Measurements from ENCODE around the gene ASAP3. TPM values are rescaled to one million over a fixed set of nuclear protein-coding genes. Genes with fewer than 3 reads are reported as not detected.

The ASAP3 gene
- total and polyA plus RNA-seq, 9 of the 15 experiments (the other 6 are each of a cell fraction or from before 2014, with no cell fraction given), result 1.7 to 31.2 (median 17.4) TPM

DNA sequence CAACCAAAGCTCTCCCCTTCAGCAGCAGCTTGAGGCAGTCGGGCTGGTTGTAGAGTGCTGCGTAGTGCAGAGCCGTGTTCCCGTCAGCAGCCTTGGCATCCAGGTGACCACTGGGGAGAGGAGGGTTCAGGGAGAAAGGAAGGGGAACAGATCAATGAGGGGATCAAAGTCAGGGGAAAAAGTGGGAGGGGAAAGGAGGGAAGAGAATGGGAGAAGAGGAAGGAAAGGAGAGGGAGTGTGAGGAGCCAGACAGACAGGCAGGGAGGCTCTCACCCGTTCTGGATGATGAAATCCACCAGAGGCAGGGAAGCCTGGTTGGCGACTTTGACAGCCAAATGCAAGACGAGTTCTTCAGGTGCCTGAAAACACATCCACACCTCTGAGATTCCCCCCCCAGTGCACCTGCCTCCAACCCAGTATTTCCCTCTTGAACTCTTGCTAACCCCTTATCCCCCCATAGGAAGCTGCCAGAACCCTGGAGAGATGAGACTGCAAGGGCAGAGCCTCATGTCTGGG lies 49.7 kb downstream of the ASAP3 start:
- intact Hi-C loops (cut with micrococcal nuclease) (no loop called here), in situ Hi-C loops (cut with MboI) (no loop called here)
- DNase-seq (ENCODE audit: extremely low read depth in 1 of 4, low spot score in 3 of 4) (no peak), ATAC-seq (no peak), FAIRE-seq (no peak)
- no peaks in the 10 kb centered on the region for H3K9me3 ChIP-seq (replicated peaks; ENCODE audit: control insufficient read depth, insufficient read depth, low read depth, low read length)
- H3K9me1 ChIP-seq (ENCODE audit: control insufficient read depth, insufficient read depth, low read length), result no peaks in the 10 kb centered on the region
- no peaks in the 10 kb centered on the region for H3K27me3 ChIP-seq (ENCODE audit: control insufficient read depth in 2 of 2, insufficient read depth in 2 of 2, low read length in 2 of 2)
- no peak overlapping the region for H3K4me3 ChIP-seq
- peak overlapping the region in 1 of 2 experiments; percentile 72; a peak in 1 of 4 replicates for H3K9ac ChIP-seq (ENCODE audit: insufficient read depth in 1 of 2, low read depth in 2 of 2, low read length in 2 of 2)
- no peak overlapping the region for H2AFZ ChIP-seq (ENCODE audit: low read depth, low read length)
- H3K4me1 ChIP-seq (replicated peaks in 1 of 2; ENCODE audit: control insufficient read depth in 2 of 2, insufficient read depth in 2 of 2, low read length in 2 of 2), result peaks cover 7 to 24% of the 10 kb centered on the region in 2 experiments; a peak in 4 of 5 replicates
- CTCF ChIA-PET (ENCODE audit: low intra/inter-chr PET ratio), result no interaction called here
- BruUV-seq (replicated peaks), result no TSS peak
- H3K4me2 ChIP-seq (ENCODE audit: insufficient read depth, low read length), result no peak overlapping the region
- H3K27ac ChIP-seq (ENCODE audit: extremely low read depth, low read depth, low read length), result no peak overlapping the region
- H3K36me3 ChIP-seq (ENCODE audit: control insufficient read depth, insufficient read depth, low read length), result peaks cover 51% of the 10 kb centered on the region; the same call in 2 of the 3 replicates
- no peaks in the 10 kb centered on the region for H3K79me2 ChIP-seq (ENCODE audit: control insufficient read depth, insufficient read depth, low read length)
- TF ChIP-seq, protein P1, sequence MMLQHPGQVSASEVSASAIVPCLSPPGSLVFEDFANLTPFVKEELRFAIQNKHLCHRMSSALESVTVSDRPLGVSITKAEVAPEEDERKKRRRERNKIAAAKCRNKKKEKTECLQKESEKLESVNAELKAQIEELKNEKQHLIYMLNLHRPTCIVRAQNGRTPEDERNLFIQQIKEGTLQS (IDR thresholded peaks at IDR 0.05), result 0 out of 2 replicates have a peak, but pooled peaks have one; percentile 9
- TF ChIP-seq, protein P1 (CRISPR knock-in tag; conservative IDR thresholded peaks at IDR 0.05), result no peak
- TF ChIP-seq KLF13 (tag; IDR thresholded peaks at IDR 0.05; ENCODE audit: borderline replicate concordance, low read depth), result no peak
- H4K20me1 ChIP-seq (replicated peaks; ENCODE audit: control insufficient read depth, insufficient read depth, low read length), result no peaks in the 10 kb centered on the region
- POLR2A ChIA-PET, result interaction anchor here (0.7 to 1.4 kb wide), 2 partner anchors 21 to 25 kb away, joined by 3 to 4 read pairs; no protein-coding TSS in a partner anchor
- WGBS (ENCODE audit: insufficient coverage, low coverage, missing lambda C conversion rate), result 53% methylated on average over 7 of the region's 7 CpGs

DNA sequence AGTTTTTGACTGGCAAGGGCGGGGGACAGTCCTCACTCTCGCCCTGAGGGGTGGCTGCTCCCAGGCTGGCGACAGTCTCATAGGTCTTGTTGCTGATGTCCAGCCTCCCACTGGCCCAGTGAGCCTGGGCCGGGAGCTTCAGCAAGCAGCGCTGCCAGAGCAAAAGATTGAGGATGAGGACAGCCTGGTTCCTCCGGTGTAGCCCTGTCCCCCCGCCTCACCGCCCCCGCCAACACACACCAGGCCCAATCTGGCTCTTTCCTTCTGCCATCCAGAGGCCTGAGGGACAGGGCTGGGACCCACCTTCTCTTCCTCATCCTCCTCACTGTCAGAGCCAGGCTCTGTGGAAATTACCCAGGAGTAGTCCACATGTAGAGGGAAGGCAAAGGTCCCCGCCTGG lies 50.9 kb downstream of the ASAP3 start:
- H2AFZ ChIP-seq (ENCODE audit: low read depth, low read length), result no peak overlapping the region
- no peaks in the 10 kb centered on the region for H4K20me1 ChIP-seq (replicated peaks; ENCODE audit: control insufficient read depth, insufficient read depth, low read length)
- H3K27me3 ChIP-seq (ENCODE audit: control insufficient read depth in 2 of 2, insufficient read depth in 2 of 2, low read length in 2 of 2), result no peaks in the 10 kb centered on the region
- no peaks in the 10 kb centered on the region for H3K9me1 ChIP-seq (ENCODE audit: control insufficient read depth, insufficient read depth, low read length)
- CTCF ChIA-PET (ENCODE audit: low intra/inter-chr PET ratio), result no interaction called here
- no peak for TF ChIP-seq TEAD2 (tag; IDR thresholded peaks at IDR 0.05)
- TF ChIP-seq ARNT (IDR thresholded peaks at IDR 0.05), result no peak
- no peak for TF ChIP-seq ESRRA (IDR thresholded peaks at IDR 0.05; ENCODE audit: borderline replicate concordance, low read depth)
- TF ChIP-seq CEBPG (CRISPR knock-in tag; IDR thresholded peaks at IDR 0.05), result no peak
- no peak for TF ChIP-seq CEBPG (tag; conservative IDR thresholded peaks at IDR 0.05 in 1 of 2, IDR thresholded peaks at IDR 0.05 in 1 of 2)
- TF ChIP-seq RCOR1 (IDR thresholded peaks at IDR 0.05; ENCODE audit: borderline replicate concordance in 1 of 2, low read depth in 2 of 2, low read length in 2 of 2), result no peak
- H3K4me1 ChIP-seq (replicated peaks in 1 of 2; ENCODE audit: control insufficient read depth in 2 of 2, insufficient read depth in 2 of 2, low read length in 2 of 2), result peaks cover 7 to 24% of the 10 kb centered on the region in 2 experiments; a peak in 4 of 5 replicates
- peaks cover 47% of the 10 kb centered on the region; the same call in 2 of the 3 replicates for H3K36me3 ChIP-seq (ENCODE audit: control insufficient read depth, insufficient read depth, low read length)
- no TSS peak for BruUV-seq (replicated peaks)
- DNase-seq (ENCODE audit: extremely low read depth in 1 of 4, low spot score in 3 of 4) (no peak), ATAC-seq (no peak), FAIRE-seq (no peak)
- no peak overlapping the region for H3K4me3 ChIP-seq
- POLR2A ChIA-PET, result interaction anchor here (1.4 kb wide), 1 partner anchor 20 kb away, joined by 4 read pairs; no protein-coding TSS in a partner anchor
- no peak overlapping the region for H3K27ac ChIP-seq (ENCODE audit: extremely low read depth, low read depth, low read length)
- no peaks in the 10 kb centered on the region for H3K9me3 ChIP-seq (replicated peaks; ENCODE audit: control insufficient read depth, insufficient read depth, low read depth, low read length)
- peak overlapping the region in 1 of 2 experiments; percentile 5; a peak in 1 of 4 replicates for H3K9ac ChIP-seq (ENCODE audit: insufficient read depth in 1 of 2, low read depth in 2 of 2, low read length in 2 of 2)
- no peaks in the 10 kb centered on the region for H3K79me2 ChIP-seq (ENCODE audit: control insufficient read depth, insufficient read depth, low read length)
- no peak overlapping the region for H3K4me2 ChIP-seq (ENCODE audit: insufficient read depth, low read length)
- 71% methylated on average over 10 of the region's 10 CpGs for WGBS (ENCODE audit: insufficient coverage, low coverage, missing lambda C conversion rate)
- in situ Hi-C loops (cut with MboI), result no loop called here
- intact Hi-C loops (cut with micrococcal nuclease), result no loop called here
